Endothelial cell of hepatic sinusoid (primary cell): ENCODE results near the gene PAK2.
"Not testable (repeated sequence)": the region's sequence is repeated elsewhere in the genome, so short reads cannot be mapped to it uniquely, and the experiment has no call there.

ENCODE experiments used
- in situ Hi-C: cut with HindIII; loops from 2 replicates; pipeline ENCODE4 v1.10.0; 2017; ENCODE audit warnings: low sequenced_read_pairs

Gene PAK2

DNA sequence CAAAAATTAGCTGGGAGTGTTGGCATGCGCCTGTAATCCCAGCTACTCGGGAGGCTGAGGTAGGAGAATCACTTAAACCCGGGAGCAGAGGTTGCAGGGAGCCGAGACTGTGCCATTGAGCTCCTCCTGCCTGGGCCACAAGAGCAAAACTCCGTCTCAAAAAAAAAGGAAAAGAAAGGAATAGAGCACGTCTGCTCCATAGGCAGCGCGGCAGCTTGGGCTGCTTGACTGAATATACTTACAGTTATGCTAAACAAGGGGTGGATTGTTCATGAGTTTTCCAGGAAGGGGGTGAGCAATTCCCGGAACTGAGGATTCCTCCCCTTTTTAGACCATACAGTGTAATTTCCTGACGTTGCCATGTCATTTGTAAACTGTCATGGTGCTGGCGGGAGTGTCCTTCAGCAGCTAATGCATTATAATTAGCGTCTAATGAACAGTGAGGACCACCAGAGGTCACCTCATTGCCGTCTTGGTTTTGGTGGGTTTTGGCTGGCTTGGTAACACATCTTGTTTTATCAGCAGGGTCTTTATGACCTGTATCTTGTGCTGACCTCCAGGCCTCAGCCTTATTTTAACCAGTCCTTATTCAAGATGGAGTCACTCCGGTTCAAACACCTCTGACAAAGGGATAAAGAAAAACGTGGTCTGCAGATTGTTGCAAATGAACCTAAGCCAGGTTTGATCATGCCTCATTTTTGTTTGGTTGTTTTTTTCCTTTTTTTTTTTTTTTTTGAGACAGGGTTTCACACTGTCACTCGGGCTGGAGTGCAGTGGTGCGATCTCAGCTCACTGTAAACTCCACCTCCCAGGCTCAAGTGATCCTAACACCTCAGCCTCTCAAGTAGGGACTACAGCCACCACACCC lies 103.1 kb downstream of the PAK2 start:
- in situ Hi-C loops, result no loop called here

DNA sequence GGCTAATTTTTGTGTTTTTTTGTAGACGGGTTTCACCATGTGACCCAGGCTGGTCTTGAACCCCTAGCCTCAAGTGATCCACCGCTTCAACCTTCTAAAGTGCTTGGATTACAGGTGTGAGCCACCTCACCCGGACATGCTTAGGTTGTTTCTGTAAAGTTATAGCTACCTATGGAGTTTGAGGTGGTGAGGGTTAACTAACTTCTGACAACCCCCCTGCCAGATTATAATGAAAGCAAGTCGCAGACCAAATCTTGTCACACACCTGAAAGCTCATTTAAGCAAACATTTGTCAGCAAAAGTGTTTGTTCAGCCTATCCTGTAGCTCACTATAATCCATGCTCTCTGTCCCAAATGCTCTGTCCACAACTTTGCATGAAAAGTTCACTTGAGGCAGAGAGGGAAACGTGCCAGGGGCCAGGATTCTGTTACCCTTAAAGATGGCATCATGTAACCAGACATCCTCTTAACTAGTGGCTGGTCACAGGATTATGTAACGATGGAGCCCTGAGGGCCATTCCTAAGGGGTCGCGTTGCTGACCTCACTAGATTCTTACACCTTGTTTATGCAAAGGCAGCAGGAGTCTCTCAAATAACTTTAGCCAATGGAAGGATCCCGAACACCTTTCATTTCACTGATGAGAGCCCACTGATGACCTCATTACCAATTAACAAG lies 103.9 kb downstream of the PAK2 start:
- in situ Hi-C loops, result no loop called here

DNA sequence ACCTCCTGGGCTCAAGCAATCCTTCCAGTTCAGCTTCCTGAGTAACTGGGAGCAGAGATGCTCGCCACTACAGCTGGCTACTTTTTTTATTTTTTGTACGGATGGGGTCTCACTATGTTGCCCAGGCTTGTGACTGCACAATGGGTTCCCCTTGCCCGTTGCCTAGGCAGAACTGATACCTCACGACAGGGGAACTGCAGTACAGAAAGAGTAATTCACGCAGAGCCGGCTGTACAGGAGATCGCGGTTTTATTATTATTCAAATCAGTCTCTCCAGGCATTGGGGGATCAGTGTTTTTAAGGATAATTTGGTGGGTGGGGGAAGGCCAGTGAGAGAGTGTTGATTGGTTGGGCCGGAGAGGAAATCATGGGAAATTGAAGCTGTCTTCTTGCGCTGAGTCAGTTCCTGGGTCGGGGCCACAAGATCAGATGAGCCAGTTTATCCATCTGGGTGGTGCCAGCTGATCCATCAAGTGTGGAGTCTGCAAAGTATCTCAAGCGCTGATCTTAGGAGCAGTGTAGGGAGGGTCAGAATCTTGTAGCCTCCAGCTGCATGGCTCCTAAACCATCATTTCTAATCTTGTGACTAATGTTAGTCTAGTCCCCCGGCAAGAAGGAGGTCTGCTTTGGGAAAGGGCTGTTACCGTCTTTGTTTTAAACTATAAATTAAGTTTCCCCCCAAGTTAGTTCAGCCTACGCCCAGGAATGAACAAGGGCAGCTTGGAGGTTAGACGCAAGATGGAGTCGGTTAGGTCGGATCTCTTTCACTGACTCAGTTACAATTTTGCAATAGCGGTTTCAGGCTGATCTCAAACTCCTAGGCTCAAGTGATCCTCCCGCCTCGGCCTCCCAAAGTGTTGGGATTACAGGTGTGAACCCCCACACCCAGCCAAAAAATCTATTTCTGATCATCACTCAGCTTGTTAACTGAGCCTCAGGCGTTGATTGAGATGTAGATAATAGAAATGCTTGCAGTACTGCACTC lies 104.9 kb downstream of the PAK2 start:
- in situ Hi-C loops, result not testable (repeated sequence)

DNA sequence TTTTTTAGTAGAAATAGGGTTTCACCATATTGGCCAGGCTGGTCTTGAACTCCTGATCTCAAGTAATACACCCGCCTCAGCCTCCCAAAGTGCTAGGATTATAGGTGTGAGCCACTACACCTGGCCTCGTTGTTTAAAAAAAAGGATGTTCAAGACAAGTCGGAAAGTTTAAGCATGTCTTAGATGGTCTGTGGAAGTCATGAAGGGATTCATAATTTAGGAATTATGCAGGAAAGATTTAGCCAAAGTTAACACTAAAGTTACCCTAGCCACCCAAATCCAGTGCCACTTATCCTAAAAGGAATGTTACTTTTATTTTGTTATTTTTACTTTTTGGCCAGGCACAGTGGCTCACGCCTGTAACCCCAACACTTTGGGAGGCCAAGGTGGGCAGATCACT lies 108.7 kb downstream of the PAK2 start:
- in situ Hi-C loops, result not testable (repeated sequence)

DNA sequence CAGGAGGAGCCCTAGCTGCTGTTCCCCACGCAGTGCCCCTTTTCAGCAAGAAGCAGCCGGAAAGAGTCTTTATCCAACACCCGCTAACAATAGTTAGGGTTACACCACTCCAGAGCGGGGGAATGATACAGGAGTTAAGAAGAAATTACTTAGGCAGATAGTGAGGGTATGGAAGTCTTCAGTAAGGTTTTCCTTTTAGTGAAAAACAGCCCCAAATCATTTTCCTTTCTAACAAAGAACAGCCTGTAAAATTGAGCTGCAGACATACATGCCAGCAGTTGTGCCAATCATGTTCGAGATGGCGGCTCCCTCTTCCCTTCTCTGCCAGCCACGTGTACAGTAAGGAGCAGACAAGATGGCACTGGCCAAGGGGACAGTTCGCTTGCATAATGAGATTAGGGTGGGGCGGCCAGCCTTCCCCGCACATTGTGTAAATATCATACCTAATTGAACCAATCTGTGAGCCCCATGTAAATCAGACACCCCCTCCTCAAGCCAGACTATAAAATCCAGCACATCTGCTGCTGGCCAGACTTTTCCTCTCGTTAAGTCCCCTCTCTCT lies 109.6 kb downstream of the PAK2 start:
- in situ Hi-C loops, result no loop called here

DNA sequence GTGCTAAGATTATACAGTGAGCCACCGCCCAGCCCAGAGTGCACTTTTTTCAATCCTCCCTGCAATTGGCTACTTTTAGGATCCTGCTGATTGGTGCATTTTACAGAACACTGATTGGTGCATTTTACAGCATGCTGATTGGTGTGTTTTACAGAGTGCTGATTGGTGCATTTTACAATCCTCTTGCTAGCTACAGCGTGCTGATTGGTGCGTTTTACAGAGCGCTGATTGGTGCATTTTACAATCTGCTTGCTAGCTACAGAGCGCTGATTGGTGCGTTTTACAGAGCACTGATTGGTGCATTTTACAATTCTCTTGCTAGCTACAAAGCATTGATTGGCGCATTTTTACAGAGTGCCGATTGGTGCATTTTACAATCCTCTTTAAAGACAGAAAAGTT lies 123.3 kb downstream of the PAK2 start:
- in situ Hi-C loops, result not testable (repeated sequence)

DNA sequence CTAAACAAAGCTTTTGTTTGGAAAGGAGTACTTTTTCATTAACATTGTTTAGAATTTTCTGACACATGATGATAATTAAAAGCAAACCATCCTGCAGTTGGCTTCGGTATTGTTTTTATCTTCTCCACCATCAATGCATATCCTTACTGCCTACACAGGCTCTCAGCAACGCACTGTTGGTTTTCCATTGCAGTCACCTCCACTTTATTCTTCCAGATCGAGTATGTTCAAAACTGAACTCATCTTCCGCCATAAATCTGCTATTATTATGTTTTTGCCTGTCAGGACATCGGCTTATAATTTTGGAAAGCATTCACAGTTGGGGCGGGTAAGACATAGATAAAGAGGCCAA lies 127.5 kb downstream of the PAK2 start:
- in situ Hi-C loops, result no loop called here

DNA sequence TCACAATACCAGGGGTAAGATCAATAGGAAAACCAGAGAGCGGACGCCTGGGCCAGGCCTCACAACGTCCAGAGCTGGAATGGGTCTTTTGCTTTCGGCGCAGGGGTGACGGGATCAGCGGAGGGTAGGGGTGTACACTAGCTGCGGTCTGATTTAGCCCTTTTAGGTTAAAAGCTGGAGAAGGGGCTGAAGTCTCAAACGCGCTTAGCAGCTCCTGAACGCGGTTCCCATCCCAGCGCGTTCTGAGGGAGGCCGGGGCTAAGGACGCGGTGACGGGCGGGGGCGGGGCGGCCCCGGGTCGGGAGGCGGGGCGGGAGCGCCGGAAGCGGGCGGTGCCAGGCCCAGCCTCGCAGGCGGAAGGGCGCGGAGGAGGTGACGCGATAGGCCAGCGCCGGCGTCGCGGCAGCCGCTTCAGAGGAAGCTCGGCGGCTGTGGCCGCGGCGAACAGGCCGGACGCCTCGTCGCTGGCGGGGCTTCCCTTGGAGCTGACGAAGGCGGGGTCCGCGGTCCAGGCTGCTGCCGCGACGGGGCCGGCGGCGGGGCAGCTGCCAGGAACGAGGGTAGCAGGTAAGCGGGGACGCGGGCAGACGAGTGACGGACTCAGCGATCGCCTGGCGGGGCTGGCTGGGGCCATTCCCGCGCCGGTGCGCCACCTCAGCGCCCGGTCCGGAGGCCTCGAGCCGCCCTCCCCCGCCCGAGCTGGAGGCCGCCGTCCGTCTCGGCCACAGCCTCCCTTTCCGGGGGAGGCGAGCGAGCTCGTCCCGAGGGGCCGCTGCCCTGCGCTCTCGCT lies 128.0 kb downstream of the PAK2 start, which contains the start of gene SENP5:
TSS of gene SENP5 (plus strand) at position 414 of the 790 bp plus-strand sequence. CDS start 17,262 bp downstream, outside the sequence.
- in situ Hi-C loops, result no loop called here

DNA sequence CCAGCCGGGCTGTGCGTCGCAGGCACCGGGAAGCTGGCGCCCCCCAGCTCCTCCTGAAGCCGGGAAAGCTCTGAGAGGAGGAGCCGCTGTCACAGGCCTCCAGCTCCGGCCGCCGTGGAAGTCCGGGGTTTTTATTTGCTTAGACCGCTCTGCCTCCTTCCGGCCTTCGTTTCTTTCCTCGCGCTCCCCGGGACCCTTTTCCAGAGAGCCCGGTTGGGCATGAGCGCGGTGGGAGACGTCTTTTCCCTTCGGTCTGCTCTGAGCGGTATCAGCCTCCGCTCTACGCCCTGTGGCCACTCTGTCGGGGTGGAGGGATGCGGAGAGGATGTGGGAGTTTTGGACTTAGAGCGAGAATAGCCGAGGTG lies 128.6 kb downstream of the PAK2 start:
- in situ Hi-C loops, result no loop called here

DNA sequence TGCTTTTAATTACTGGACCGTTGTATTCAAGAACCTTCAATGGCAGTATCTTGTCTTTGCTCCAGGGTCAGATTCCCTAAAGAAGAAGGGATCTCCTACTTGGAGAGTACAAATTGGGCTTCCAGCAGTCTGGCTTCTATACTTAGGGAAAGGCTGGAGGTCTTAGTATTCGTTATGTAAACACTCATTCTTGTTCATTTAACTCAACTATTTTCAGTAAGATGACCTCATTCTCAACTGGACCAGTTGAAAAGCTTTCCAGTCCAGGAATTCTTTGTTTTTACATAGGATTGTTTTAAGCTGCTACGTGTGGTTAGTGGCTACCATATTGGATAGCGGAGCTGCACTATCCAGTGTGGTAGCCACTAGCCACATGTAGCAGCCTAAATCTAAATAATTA lies 132.7 kb downstream of the PAK2 start:
- in situ Hi-C loops, result no loop called here

DNA sequence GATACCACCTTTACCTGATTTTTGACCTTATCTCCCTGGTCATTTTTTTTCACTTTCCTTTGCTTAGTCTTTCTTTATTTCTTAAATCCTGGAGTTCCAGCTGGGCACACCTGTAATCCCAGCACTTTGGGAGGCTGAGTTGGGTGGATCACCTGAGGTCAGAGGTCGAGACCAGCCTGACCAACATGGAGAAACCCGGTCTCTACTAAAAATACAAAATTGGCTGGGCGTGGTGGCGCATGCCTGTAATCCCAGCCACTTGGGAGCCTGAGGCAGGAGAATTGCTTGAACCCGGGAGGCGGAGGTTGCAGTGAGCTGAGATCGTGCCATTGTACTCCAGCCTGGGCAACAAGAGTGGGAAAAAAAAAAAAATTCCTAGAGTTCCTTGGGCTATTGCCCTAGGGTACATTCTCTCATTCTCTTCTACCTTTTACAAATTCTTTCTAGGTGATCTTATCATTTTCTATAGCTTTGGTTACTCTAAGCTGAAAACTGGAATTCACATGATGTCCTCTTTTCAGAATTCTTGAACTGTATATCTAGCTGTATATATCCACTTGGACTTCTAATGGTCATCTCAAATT lies 134.9 kb downstream of the PAK2 start:
- in situ Hi-C loops, result not testable (repeated sequence)

DNA sequence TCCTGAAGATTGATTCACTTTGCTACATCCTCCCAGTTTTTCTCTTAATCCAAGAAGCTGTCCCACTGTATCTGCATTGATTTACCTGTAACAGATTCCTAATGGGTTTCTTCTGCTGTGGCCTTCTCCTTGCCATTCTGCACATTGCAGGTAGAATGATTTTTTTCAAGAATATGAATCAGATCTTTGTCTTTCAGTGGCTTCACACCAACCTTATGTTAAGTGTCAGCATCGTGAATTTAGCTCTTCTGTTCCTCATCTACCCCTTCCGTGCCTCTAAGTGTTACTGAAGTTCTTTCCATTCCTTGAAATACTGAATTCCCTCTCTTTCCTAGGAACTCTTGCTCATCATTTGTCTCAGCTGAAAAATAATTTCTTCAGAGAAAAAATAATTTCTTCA lies 135.6 kb downstream of the PAK2 start:
- in situ Hi-C loops, result no loop called here
